Activated CD8-positive, alpha-beta T cell treated with anti-CD3 and anti-CD28 coated beads, Interleukin-2, amount 10 ng/mL, durations not matched to agents 7 days and 5 days (primary cell): ENCODE data around the gene LRRN2. TPM values are rescaled to one million over a fixed set of nuclear protein-coding genes. Genes with fewer than 3 reads are reported as not detected.

Experiments used
- ATAC-seq: fragments of 150-1000 bp; cut with Tn5 transposase; one replicate; pipeline ENCODE4 v1.10.0; 2021; ENCODE audit warnings: moderate library complexity
- CTCF ChIA-PET: fragments of 350-600 bp; sonication (Branson Sonifier 250); formaldehyde crosslinking; loops from one replicate; lab custom pipeline; 2021; ENCODE audit warnings: antibody characterized with exemption; lab: Charles Lee
- POLR2A ChIA-PET: fragments of 350-600 bp; sonication (Branson Sonifier 250); formaldehyde crosslinking; loops from one replicate; lab custom pipeline; 2021; ENCODE audit warnings: antibody characterized with exemption; lab: Charles Lee
- DNase-seq: peaks from one replicate; pipeline ENCODE4 v3.0.0-alpha.2; 2020
- H3K27ac Mint-ChIP-seq: one replicate; pipeline ENCODE4 v1.8.0; 2021; ENCODE audit warnings: mild to moderate bottlenecking, mixed read lengths
- H3K27me3 Mint-ChIP-seq: one replicate; pipeline ENCODE4 v1.8.0; 2021; ENCODE audit warnings: low read depth, mixed read lengths
- H3K36me3 Mint-ChIP-seq: one replicate; pipeline ENCODE4 v1.8.0; 2021; ENCODE audit warnings: low read depth, mixed read lengths
- H3K4me1 Mint-ChIP-seq: one replicate; pipeline ENCODE4 v1.8.0; 2021; ENCODE audit warnings: low read depth, mixed read lengths
- H3K4me3 Mint-ChIP-seq: one replicate; pipeline ENCODE4 v1.8.0; 2021; ENCODE audit warnings: mild to moderate bottlenecking, mixed read lengths
- H3K9me3 Mint-ChIP-seq: one replicate; pipeline ENCODE4 v1.8.0; 2022; ENCODE audit warnings: mixed read lengths; ENCODE audit not compliant: insufficient read depth
- total RNA-seq, 2 experiments: library from RNA; stranded (reverse); gene quantifications; one replicate each; pipeline ENCODE4 v1.2.3, GENCODE V29; 2021

The LRRN2 gene
- total RNA-seq, 2 experiments from 2014 or later = not detected

DNA sequence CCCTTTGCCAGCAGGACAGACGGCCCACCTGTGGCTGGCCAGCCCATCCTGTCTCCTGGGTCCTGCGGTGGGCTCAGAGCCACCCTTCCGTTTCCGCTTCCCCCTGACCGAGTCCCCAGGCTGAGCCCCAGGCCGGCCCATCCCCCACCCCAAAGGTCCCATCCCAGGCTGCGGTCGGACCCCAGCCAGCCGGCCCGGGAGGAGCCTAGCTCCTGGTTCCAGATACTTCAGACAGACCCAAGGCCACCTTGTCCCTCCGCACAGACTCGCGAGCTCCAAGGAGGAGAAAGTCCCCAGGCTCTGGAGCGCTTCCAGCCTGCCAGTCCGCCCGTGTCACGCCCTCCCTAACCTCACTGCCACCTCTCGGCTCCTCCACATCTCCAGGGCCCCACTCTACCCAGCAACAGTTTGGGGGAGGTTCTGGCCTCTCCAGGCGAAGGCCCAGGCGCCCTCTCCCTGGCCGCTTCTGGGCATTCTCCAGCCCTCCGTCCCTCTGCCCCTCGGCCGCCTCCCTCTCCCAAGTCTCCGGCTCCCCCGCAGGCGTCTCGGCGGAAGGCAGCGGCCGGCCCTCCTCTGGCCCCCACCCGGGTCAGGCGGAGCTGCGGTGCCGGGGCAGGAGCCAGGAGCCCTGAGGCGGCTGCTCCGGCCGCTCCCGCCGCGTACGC is 835 bp downstream of the LRRN2 start:
- ATAC-seq (peak; percentile 47), DNase-seq (peak; percentile 25)
- ChIA-PET POLR2A (no interaction called here), CTCF (interaction anchor here (0.6 to 2.2 kb wide), 4 partner anchors 79 to 220 kb away, joined by 3 to 7 read pairs (median 3); no protein-coding TSS in a partner anchor)
- H3K27me3 Mint-ChIP-seq = peaks cover 51% of the 10 kb centered on the region
- H3K9me3 Mint-ChIP-seq = no peaks in the 10 kb centered on the region
- H3K36me3 Mint-ChIP-seq = no peaks in the 10 kb centered on the region
- no peak overlapping the region for H3K27ac Mint-ChIP-seq
- peak overlapping the region; percentile 41 for H3K4me3 Mint-ChIP-seq
- H3K4me1 Mint-ChIP-seq = peaks cover 14% of the 10 kb centered on the region

DNA sequence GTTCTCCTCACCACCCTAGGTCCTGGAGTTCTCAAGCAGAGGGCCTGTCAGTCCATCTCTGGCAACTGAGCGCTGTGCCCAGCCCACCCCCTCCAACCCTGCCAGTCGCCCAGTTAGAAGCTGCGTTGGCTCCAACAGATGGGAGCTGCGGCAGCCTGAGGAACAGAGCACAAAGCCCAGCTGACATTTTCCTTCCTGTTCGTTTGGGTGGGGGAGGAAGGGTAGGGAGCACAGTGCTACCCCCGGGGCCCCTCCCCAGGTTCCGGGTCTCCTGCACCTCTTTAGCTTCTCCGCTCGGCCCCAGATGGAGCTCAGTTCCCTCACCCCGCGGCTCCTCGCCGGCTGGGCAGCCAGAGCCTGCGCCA is 1.4 kb downstream of the LRRN2 start:
- Mint-ChIP-seq H3K27me3 (peaks cover 50% of the 10 kb centered on the region), H3K27ac (no peak overlapping the region), H3K4me1 (peaks cover 14% of the 10 kb centered on the region), H3K9me3 (no peaks in the 10 kb centered on the region), H3K4me3 (no peak overlapping the region), H3K36me3 (no peaks in the 10 kb centered on the region)
- no peak for ATAC-seq
- DNase-seq = no peak
- CTCF ChIA-PET = interaction anchor here (0.6 to 2.2 kb wide), 4 partner anchors 79 to 221 kb away, joined by 3 to 7 read pairs (median 3); no protein-coding TSS in a partner anchor
- POLR2A ChIA-PET = no interaction called here

GRCh38 chr1:204683284-204684205 is 2.0 kb downstream of the LRRN2 start:
- Mint-ChIP-seq H3K4me3 (no peak overlapping the region), H3K27ac (no peak overlapping the region), H3K4me1 (peaks cover 14% of the 10 kb centered on the region), H3K36me3 (no peaks in the 10 kb centered on the region), H3K27me3 (peaks cover 51% of the 10 kb centered on the region), H3K9me3 (no peaks in the 10 kb centered on the region)
- no peak for ATAC-seq
- CTCF ChIA-PET = interaction anchor here (0.9 to 2.2 kb wide), 3 partner anchors 80 to 123 kb away, joined by 3 to 7 read pairs (median 3); no protein-coding TSS in a partner anchor
- POLR2A ChIA-PET = no interaction called here
- DNase-seq = no peak

DNA sequence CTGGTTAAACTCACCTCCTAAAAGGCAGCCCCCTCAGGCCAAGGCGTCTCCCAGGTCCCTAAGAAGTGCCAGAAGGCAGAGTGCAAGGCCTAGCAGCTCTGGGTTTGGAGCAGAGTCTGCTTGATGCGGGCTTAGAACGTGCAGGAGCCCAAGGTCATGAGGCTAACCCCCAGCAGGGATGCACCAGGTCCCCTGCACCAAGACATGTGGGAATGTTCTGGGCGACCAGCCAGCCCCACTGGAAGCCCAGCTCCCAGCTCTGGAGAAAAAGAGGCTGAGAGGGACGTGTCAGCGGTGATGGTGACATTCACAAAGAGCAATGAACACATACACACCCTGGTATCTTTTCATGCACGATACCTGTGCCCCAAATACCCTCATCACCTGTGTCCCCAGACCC is 5.1 kb downstream of the LRRN2 start:
- no peak overlapping the region for H3K4me3 Mint-ChIP-seq
- no peaks in the 10 kb centered on the region for H3K36me3 Mint-ChIP-seq
- peaks cover 10% of the 10 kb centered on the region for H3K4me1 Mint-ChIP-seq
- H3K9me3 Mint-ChIP-seq = no peaks in the 10 kb centered on the region
- H3K27ac Mint-ChIP-seq = no peak overlapping the region
- DNase-seq (no peak), ATAC-seq (no peak)
- POLR2A ChIA-PET = no interaction called here
- CTCF ChIA-PET = interaction anchor here (2.3 kb wide), 1 partner anchor 114 kb away, joined by 7 read pairs; no protein-coding TSS in a partner anchor
- H3K27me3 Mint-ChIP-seq = peaks cover 33% of the 10 kb centered on the region

- H3K4me3 Mint-ChIP-seq = no peak overlapping the region
- H3K27ac Mint-ChIP-seq = no peak overlapping the region
- DNase-seq = no peak
- CTCF ChIA-PET = interaction anchor here (1.5 to 2.3 kb wide), 2 partner anchors 83 to 114 kb away, joined by 5 to 7 read pairs; no protein-coding TSS in a partner anchor
- no peak for ATAC-seq
- H3K36me3 Mint-ChIP-seq = no peaks in the 10 kb centered on the region
- peaks cover 10% of the 10 kb centered on the region for H3K4me1 Mint-ChIP-seq
- H3K9me3 Mint-ChIP-seq = no peaks in the 10 kb centered on the region
- H3K27me3 Mint-ChIP-seq = peaks cover 33% of the 10 kb centered on the region
- POLR2A ChIA-PET = no interaction called here
Observed at GRCh38 chr1:204680051-204680450, 5.5 kb downstream of the LRRN2 start.

GRCh38 chr1:204678721-204679475 is 6.6 kb downstream of the LRRN2 start:
- Mint-ChIP-seq H3K36me3 (no peaks in the 10 kb centered on the region), H3K4me1 (no peaks in the 10 kb centered on the region), H3K9me3 (no peaks in the 10 kb centered on the region), H3K4me3 (no peak overlapping the region), H3K27me3 (peaks cover 26% of the 10 kb centered on the region), H3K27ac (no peak overlapping the region)
- ChIA-PET CTCF (interaction anchor here (1.5 to 3.1 kb wide), 3 partner anchors 85 to 128 kb away, joined by 5 to 12 read pairs (median 7); no protein-coding TSS in a partner anchor), POLR2A (no interaction called here)
- DNase-seq (no peak), ATAC-seq (no peak)

DNA sequence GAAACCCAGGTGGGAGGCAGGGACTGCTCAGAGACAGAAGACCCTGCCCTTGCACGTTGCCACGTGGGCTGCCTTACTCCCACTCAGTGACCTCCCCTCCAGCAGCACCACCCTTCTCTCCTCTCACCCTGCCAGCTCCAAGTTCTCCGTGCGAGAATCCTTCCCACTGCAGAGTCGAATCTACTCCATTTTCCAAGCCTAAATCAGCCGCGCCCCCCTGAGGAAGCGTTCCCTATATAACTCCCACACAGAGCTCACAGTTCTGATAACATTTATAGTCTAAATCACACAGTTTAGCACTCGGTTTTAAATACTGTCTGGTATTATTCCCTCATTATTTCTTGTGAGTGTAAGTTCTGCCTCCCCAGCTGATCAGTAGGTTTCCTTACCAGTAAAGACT is 7.7 kb downstream of the LRRN2 start:
- Mint-ChIP-seq H3K4me3 (no peak overlapping the region), H3K4me1 (no peaks in the 10 kb centered on the region), H3K27me3 (peaks cover 18% of the 10 kb centered on the region), H3K36me3 (no peaks in the 10 kb centered on the region), H3K9me3 (no peaks in the 10 kb centered on the region), H3K27ac (no peak overlapping the region)
- POLR2A ChIA-PET = no interaction called here
- DNase-seq (no peak), ATAC-seq (no peak)
- CTCF ChIA-PET = interaction anchor here (3.1 kb wide), 1 partner anchor 129 kb away, joined by 12 read pairs; no protein-coding TSS in a partner anchor

DNA sequence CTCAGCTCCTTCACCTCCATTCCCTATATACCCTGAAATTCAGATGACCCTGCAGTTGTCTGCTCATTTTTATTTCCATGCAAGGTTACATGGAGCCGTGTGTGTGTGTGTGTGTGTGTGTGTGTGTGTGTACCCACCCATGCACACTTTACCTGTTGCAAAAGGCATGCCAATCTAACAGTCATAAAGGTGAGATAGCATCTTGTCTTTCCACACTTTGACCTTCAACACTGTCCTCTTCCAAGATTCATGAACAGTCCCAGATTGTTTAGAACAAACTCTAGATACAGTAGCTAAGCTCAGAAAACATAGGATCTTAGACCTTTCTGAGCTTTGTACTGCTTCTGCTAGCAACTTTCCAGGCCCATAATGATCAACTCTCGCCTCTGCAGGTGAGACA is 9.5 kb downstream of the LRRN2 start:
- POLR2A ChIA-PET = no interaction called here
- H3K9me3 Mint-ChIP-seq = no peaks in the 10 kb centered on the region
- DNase-seq (no peak), ATAC-seq (no peak)
- CTCF ChIA-PET = interaction anchor here (1.1 to 1.4 kb wide), 2 partner anchors 116 to 131 kb away, joined by 4 read pairs; no protein-coding TSS in a partner anchor
- H3K27me3 Mint-ChIP-seq = peaks cover 10% of the 10 kb centered on the region
- H3K36me3 Mint-ChIP-seq = no peaks in the 10 kb centered on the region
- H3K4me3 Mint-ChIP-seq = no peak overlapping the region
- no peaks in the 10 kb centered on the region for H3K4me1 Mint-ChIP-seq
- H3K27ac Mint-ChIP-seq = no peak overlapping the region

GRCh38 chr1:204673909-204674649 is 11.5 kb downstream of the LRRN2 start:
- Mint-ChIP-seq H3K9me3 (no peaks in the 10 kb centered on the region), H3K4me1 (no peaks in the 10 kb centered on the region), H3K27ac (no peak overlapping the region), H3K27me3 (peaks cover 6% of the 10 kb centered on the region), H3K4me3 (no peak overlapping the region), H3K36me3 (no peaks in the 10 kb centered on the region)
- DNase-seq (no peak), ATAC-seq (no peak)
- ChIA-PET CTCF (no interaction called here), POLR2A (no interaction called here)

DNA sequence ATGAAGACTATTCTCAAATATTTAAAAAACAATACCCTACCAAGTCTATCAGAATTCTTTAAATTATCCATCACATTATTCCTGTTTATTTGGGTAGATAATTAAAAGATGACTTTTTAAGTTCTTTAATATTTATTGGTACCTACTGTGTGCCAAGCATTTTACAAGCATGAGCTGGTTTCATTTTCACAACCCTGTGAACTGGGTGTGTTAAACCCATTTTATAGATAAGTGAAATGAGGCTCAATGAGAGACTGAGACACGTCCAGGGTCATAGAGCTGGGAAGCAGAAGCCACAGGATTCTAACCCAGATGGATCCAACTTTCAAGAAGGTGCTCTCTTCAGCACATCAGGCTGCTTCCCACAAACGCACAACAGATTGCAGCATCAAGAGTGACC is 12.3 kb downstream of the LRRN2 start:
- peaks cover 3% of the 10 kb centered on the region for H3K27me3 Mint-ChIP-seq
- no peak overlapping the region for H3K4me3 Mint-ChIP-seq
- no peaks in the 10 kb centered on the region for H3K9me3 Mint-ChIP-seq
- POLR2A ChIA-PET = no interaction called here
- H3K36me3 Mint-ChIP-seq = no peaks in the 10 kb centered on the region
- no peak for ATAC-seq
- no peaks in the 10 kb centered on the region for H3K4me1 Mint-ChIP-seq
- no peak for DNase-seq
- CTCF ChIA-PET = interaction anchor here (1.0 to 1.5 kb wide), 2 partner anchors 91 to 134 kb away, joined by 3 read pairs; no protein-coding TSS in a partner anchor
- H3K27ac Mint-ChIP-seq = no peak overlapping the region
